Activated naive CD8-positive, alpha-beta T cell treated with anti-CD3 and anti-CD28 coated beads, Interleukin-2, amount 10 ng/mL, durations not matched to agents 7 days and 5 days (primary cell): ENCODE measurements around the gene MYOCOS. TPM values are rescaled to one million over a fixed set of nuclear protein-coding genes. Genes with fewer than 3 reads are reported as not detected.
A peak's percentile ranks its signal among the peaks of the same experiment; 100 is the strongest.
"Not testable (repeated sequence)": the region's sequence is repeated elsewhere in the genome, so short reads cannot be mapped to it uniquely, and the experiment has no call there.

Experiments used
- ATAC-seq: fragments of 150-1000 bp; cut with Tn5 transposase; one replicate; pipeline ENCODE4 v1.10.0; 2021; ENCODE audit warnings: low read depth, moderate library complexity
- POLR2A ChIA-PET: fragments of 350-600 bp; sonication (Branson Sonifier 250); formaldehyde crosslinking; loops from one replicate; lab custom pipeline; 2021; ENCODE audit warnings: antibody characterized with exemption; lab: Charles Lee
- DNase-seq: peaks from one replicate; pipeline ENCODE4 v3.0.0; 2021
- H3K27ac Mint-ChIP-seq: one replicate; pipeline ENCODE4 v1.8.0; 2022; ENCODE audit warnings: mild to moderate bottlenecking, mixed read lengths
- H3K27me3 Mint-ChIP-seq: one replicate; pipeline ENCODE4 v1.8.0; 2022; ENCODE audit warnings: mild to moderate bottlenecking, moderate library complexity, mixed read lengths
- H3K36me3 Mint-ChIP-seq: one replicate; pipeline ENCODE4 v1.8.0; 2021; ENCODE audit warnings: mild to moderate bottlenecking, mixed read lengths
- H3K4me1 Mint-ChIP-seq: one replicate; pipeline ENCODE4 v1.8.0; 2021; ENCODE audit warnings: mixed read lengths
- H3K4me3 Mint-ChIP-seq: one replicate; pipeline ENCODE4 v1.8.0; 2022; ENCODE audit warnings: mild to moderate bottlenecking, moderate library complexity, mixed read lengths
- H3K9me3 Mint-ChIP-seq: one replicate; pipeline ENCODE4 v1.8.0; 2021; ENCODE audit warnings: mixed read lengths
- total RNA-seq, 2 experiments: library from RNA; stranded (reverse); gene quantifications; one replicate each; pipeline ENCODE4 v1.2.3, GENCODE V29; 2021

The MYOCOS gene
- total RNA-seq, result under 1 TPM; 0.14 to 0.28 TPM

- POLR2A ChIA-PET, result no interaction called here
- ATAC-seq (no peak), DNase-seq (no peak)
- Mint-ChIP-seq H3K4me3 (no peak within 1 kb of the TSS), H3K36me3 (no peaks in the 10 kb centered on the region), H3K9me3 (no peaks in the 10 kb centered on the region), H3K27me3 (peaks cover 8% of the 10 kb centered on the region), H3K27ac (no peak within 1 kb of the TSS), H3K4me1 (no peaks in the 10 kb centered on the region)
These were observed at the start of gene MYOCOS for GRCh38 chr1:171622152-171622462. Gene MYOCOS, plus strand, starts transcription at chr1:171622243. Its CDS starts 1,641 bp downstream, at chr1:171623884.

GRCh38 chr1:171576144-171576543 lies 45.9 kb upstream of the MYOCOS start:
- POLR2A ChIA-PET, result no interaction called here
- no peak overlapping the region for H3K27ac Mint-ChIP-seq
- peaks cover 33% of the 10 kb centered on the region for H3K36me3 Mint-ChIP-seq
- H3K4me3 Mint-ChIP-seq, result no peak overlapping the region
- peaks cover 4% of the 10 kb centered on the region for H3K4me1 Mint-ChIP-seq
- H3K9me3 Mint-ChIP-seq, result no peaks in the 10 kb centered on the region
- no peaks in the 10 kb centered on the region for H3K27me3 Mint-ChIP-seq
- no peak for ATAC-seq
- no peak for DNase-seq

- DNase-seq (no peak), ATAC-seq (no peak)
- Mint-ChIP-seq H3K4me3 (no peak overlapping the region), H3K9me3 (no peaks in the 10 kb centered on the region), H3K36me3 (peaks cover 34% of the 10 kb centered on the region), H3K27ac (no peak overlapping the region), H3K27me3 (no peaks in the 10 kb centered on the region), H3K4me1 (peaks cover 17% of the 10 kb centered on the region)
- POLR2A ChIA-PET, result no interaction called here
These were observed 40.8 kb upstream of the MYOCOS start for GRCh38 chr1:171581226-171581625.

- no peak overlapping the region for H3K4me3 Mint-ChIP-seq
- H3K4me1 Mint-ChIP-seq, result peaks cover 17% of the 10 kb centered on the region
- peak overlapping the region; percentile 67 for H3K27ac Mint-ChIP-seq
- no peaks in the 10 kb centered on the region for H3K27me3 Mint-ChIP-seq
- H3K36me3 Mint-ChIP-seq, result peaks cover 35% of the 10 kb centered on the region
- POLR2A ChIA-PET, result no interaction called here
- no peak for DNase-seq
- no peaks in the 10 kb centered on the region for H3K9me3 Mint-ChIP-seq
- no peak for ATAC-seq
These were observed 40.3 kb upstream of the MYOCOS start for GRCh38 chr1:171581766-171582165.

GRCh38 chr1:171582589-171582988 lies 39.5 kb upstream of the MYOCOS start:
- peaks cover 17% of the 10 kb centered on the region for H3K4me1 Mint-ChIP-seq
- DNase-seq (no peak), ATAC-seq (no peak)
- peaks cover 33% of the 10 kb centered on the region for H3K36me3 Mint-ChIP-seq
- H3K4me3 Mint-ChIP-seq, result no peak overlapping the region
- POLR2A ChIA-PET, result no interaction called here
- H3K27ac Mint-ChIP-seq, result no peak overlapping the region
- H3K9me3 Mint-ChIP-seq, result no peaks in the 10 kb centered on the region
- no peaks in the 10 kb centered on the region for H3K27me3 Mint-ChIP-seq

GRCh38 chr1:171583591-171584201 lies 38.3 kb upstream of the MYOCOS start:
- H3K27ac Mint-ChIP-seq, result no peak overlapping the region
- no peaks in the 10 kb centered on the region for H3K27me3 Mint-ChIP-seq
- peaks cover 37% of the 10 kb centered on the region for H3K36me3 Mint-ChIP-seq
- H3K9me3 Mint-ChIP-seq, result no peaks in the 10 kb centered on the region
- ATAC-seq, result no peak
- no peak overlapping the region for H3K4me3 Mint-ChIP-seq
- peaks cover 17% of the 10 kb centered on the region for H3K4me1 Mint-ChIP-seq
- POLR2A ChIA-PET, result no interaction called here
- no peak for DNase-seq

GRCh38 chr1:171585715-171586114 lies 36.3 kb upstream of the MYOCOS start:
- ATAC-seq, result no peak
- Mint-ChIP-seq H3K4me1 (peaks cover 16% of the 10 kb centered on the region), H3K27me3 (no peaks in the 10 kb centered on the region), H3K4me3 (no peak overlapping the region), H3K9me3 (no peaks in the 10 kb centered on the region), H3K36me3 (peaks cover 41% of the 10 kb centered on the region), H3K27ac (no peak overlapping the region)
- no peak for DNase-seq
- POLR2A ChIA-PET, result no interaction called here

GRCh38 chr1:171588230-171588629 lies 33.8 kb upstream of the MYOCOS start:
- Mint-ChIP-seq H3K27me3 (no peaks in the 10 kb centered on the region), H3K9me3 (no peaks in the 10 kb centered on the region), H3K36me3 (peaks cover 58% of the 10 kb centered on the region), H3K4me3 (no peak overlapping the region), H3K27ac (no peak overlapping the region), H3K4me1 (peaks cover 8% of the 10 kb centered on the region)
- no peak for DNase-seq
- POLR2A ChIA-PET, result no interaction called here
- no peak for ATAC-seq

GRCh38 chr1:171590022-171590421 lies 32.0 kb upstream of the MYOCOS start:
- ATAC-seq (no peak), DNase-seq (no peak)
- no peaks in the 10 kb centered on the region for H3K27me3 Mint-ChIP-seq
- H3K4me3 Mint-ChIP-seq, result no peak overlapping the region
- POLR2A ChIA-PET, result no interaction called here
- H3K4me1 Mint-ChIP-seq, result peaks cover 6% of the 10 kb centered on the region
- H3K9me3 Mint-ChIP-seq, result no peaks in the 10 kb centered on the region
- H3K36me3 Mint-ChIP-seq, result peaks cover 57% of the 10 kb centered on the region
- H3K27ac Mint-ChIP-seq, result no peak overlapping the region

GRCh38 chr1:171595324-171595723 lies 26.7 kb upstream of the MYOCOS start:
- H3K27me3 Mint-ChIP-seq, result no peaks in the 10 kb centered on the region
- DNase-seq (no peak), ATAC-seq (no peak)
- POLR2A ChIA-PET, result interaction anchor here (0.6 kb wide), 1 partner anchor 77 kb away, joined by 6 read pairs; no protein-coding TSS in a partner anchor
- no peak overlapping the region for H3K4me3 Mint-ChIP-seq
- peaks cover 38% of the 10 kb centered on the region for H3K36me3 Mint-ChIP-seq
- H3K9me3 Mint-ChIP-seq, result no peaks in the 10 kb centered on the region
- no peaks in the 10 kb centered on the region for H3K4me1 Mint-ChIP-seq
- no peak overlapping the region for H3K27ac Mint-ChIP-seq

GRCh38 chr1:171596119-171596518 lies 25.9 kb upstream of the MYOCOS start:
- POLR2A ChIA-PET, result no interaction called here
- Mint-ChIP-seq H3K4me3 (no peak overlapping the region), H3K27me3 (peaks cover under 1% of the 10 kb centered on the region), H3K4me1 (no peaks in the 10 kb centered on the region), H3K36me3 (peaks cover 35% of the 10 kb centered on the region), H3K27ac (no peak overlapping the region), H3K9me3 (no peaks in the 10 kb centered on the region)
- DNase-seq (no peak), ATAC-seq (no peak)

- DNase-seq (no peak), ATAC-seq (no peak)
- H3K9me3 Mint-ChIP-seq, result no peaks in the 10 kb centered on the region
- no peak overlapping the region for H3K27ac Mint-ChIP-seq
- peaks cover 29% of the 10 kb centered on the region for H3K36me3 Mint-ChIP-seq
- H3K4me3 Mint-ChIP-seq, result no peak overlapping the region
- POLR2A ChIA-PET, result no interaction called here
- H3K4me1 Mint-ChIP-seq, result no peaks in the 10 kb centered on the region
- peaks cover 5% of the 10 kb centered on the region for H3K27me3 Mint-ChIP-seq
These were observed 25.3 kb upstream of the MYOCOS start for GRCh38 chr1:171596705-171597104.

GRCh38 chr1:171597203-171597602 lies 24.8 kb upstream of the MYOCOS start:
- DNase-seq, result no peak
- Mint-ChIP-seq H3K4me3 (no peak overlapping the region), H3K27me3 (peaks cover 5% of the 10 kb centered on the region), H3K27ac (no peak overlapping the region), H3K4me1 (no peaks in the 10 kb centered on the region), H3K9me3 (no peaks in the 10 kb centered on the region), H3K36me3 (peaks cover 26% of the 10 kb centered on the region)
- POLR2A ChIA-PET, result no interaction called here
- ATAC-seq, result no peak

- POLR2A ChIA-PET, ATAC-seq, H3K36me3 Mint-ChIP-seq, H3K9me3 Mint-ChIP-seq, H3K4me3 Mint-ChIP-seq, H3K27ac Mint-ChIP-seq, H3K27me3 Mint-ChIP-seq, DNase-seq, H3K4me1 Mint-ChIP-seq: not testable (repeated sequence)
These were observed 21.7 kb upstream of the MYOCOS start for GRCh38 chr1:171600310-171600709.

GRCh38 chr1:171600862-171601261 lies 21.2 kb upstream of the MYOCOS start:
- ATAC-seq, result no peak
- POLR2A ChIA-PET, result no interaction called here
- DNase-seq, result no peak
- H3K4me1 Mint-ChIP-seq, result no peaks in the 10 kb centered on the region
- H3K27me3 Mint-ChIP-seq, result peaks cover 10% of the 10 kb centered on the region
- H3K27ac Mint-ChIP-seq, result no peak overlapping the region
- no peak overlapping the region for H3K4me3 Mint-ChIP-seq
- no peaks in the 10 kb centered on the region for H3K9me3 Mint-ChIP-seq
- H3K36me3 Mint-ChIP-seq, result peaks cover 9% of the 10 kb centered on the region
